ENCODE measurements around the gene IL16. TPM values are rescaled to one million over a fixed set of nuclear protein-coding genes. Genes with fewer than 3 reads are reported as not detected.

Gene IL16
- polyA plus RNA-seq, 1 experiment, result 0.01 TPM

DNA sequence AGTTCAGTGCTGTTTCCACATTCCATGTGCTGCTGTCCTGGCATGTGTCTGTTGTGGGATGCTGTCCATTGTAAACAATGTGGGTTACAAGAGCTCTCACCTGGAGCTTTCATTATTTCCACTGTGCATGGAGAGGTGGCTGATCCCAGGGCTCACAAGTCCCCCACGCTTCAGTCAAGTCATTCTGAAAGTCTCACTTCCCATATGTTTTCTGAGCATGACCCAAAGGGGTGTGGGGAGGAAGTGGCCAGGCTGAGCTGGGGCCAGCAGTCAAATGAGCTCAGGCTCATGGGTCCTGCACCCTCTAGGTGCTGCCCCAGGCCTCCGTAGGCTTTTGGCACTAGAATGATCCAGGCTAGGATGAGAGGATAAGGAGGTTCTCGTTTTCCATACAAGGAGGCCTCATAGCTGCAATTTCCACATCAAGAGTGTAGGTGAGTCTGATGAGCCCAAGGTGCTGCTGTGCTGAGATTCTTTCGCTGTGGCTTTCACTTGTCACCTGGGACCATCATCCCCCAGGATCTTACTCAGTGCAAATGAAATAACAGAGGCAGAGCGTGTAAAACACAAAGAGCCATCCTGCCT is 105.2 kb downstream of the IL16 start:
- TF ChIP-seq, protein P1, sequence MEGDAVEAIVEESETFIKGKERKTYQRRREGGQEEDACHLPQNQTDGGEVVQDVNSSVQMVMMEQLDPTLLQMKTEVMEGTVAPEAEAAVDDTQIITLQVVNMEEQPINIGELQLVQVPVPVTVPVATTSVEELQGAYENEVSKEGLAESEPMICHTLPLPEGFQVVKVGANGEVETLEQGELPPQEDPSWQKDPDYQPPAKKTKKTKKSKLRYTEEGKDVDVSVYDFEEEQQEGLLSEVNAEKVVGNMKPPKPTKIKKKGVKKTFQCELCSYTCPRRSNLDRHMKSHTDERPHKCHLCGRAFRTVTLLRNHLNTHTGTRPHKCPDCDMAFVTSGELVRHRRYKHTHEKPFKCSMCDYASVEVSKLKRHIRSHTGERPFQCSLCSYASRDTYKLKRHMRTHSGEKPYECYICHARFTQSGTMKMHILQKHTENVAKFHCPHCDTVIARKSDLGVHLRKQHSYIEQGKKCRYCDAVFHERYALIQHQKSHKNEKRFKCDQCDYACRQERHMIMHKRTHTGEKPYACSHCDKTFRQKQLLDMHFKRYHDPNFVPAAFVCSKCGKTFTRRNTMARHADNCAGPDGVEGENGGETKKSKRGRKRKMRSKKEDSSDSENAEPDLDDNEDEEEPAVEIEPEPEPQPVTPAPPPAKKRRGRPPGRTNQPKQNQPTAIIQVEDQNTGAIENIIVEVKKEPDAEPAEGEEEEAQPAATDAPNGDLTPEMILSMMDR (IDR thresholded peaks at IDR 0.05; ENCODE audit: insufficient read depth, low read depth, low read length), result no peak
- Histone ChIP-seq H3K27me3 (ENCODE audit: control insufficient read depth, insufficient read depth, low read length) (no peaks in the 10 kb centered on the region; the same call in none of the 2 replicates), H3K36me3 (ENCODE audit: control insufficient read depth, insufficient read depth, low read length) (no peaks in the 10 kb centered on the region), H3K4me3 (ENCODE audit: low read depth, low read length) (no peak overlapping the region)
- no peak for DNase-seq (ENCODE audit: low read depth)
- CTCF ChIA-PET, result interaction anchor here (0.6 to 1.3 kb wide), 5 partner anchors 14 to 99 kb away, joined by 3 to 6 read pairs (median 3); no protein-coding TSS in a partner anchor
- POLR2A ChIA-PET, result interaction anchor here (0.6 kb wide), 1 partner anchor 157 kb away, joined by 4 read pairs; no protein-coding TSS in a partner anchor

DNA sequence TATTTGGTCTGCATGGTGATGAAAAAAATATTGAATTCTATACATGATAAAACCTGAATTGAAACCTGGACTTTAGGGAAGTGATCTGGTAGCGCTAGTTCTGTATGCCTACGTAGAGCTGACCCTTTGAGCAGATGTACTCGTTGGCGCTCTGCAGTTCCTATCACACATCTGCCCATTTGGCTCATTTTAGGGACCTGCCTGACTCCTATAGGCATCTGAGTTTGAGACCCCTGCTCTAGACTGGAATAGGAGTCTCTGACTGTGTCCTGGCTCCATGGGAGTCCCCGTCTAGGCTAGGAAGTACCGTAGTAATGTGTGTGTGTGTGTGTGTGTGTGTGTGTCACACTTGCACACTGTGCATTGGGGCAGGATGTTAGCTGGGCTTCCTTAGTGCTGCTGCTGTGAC is 106.0 kb downstream of the IL16 start:
- TF ChIP-seq, protein P1 (IDR thresholded peaks at IDR 0.05; ENCODE audit: insufficient read depth, low read depth, low read length), result no peak
- no peak for DNase-seq (ENCODE audit: low read depth)
- Histone ChIP-seq H3K4me3 (ENCODE audit: low read depth, low read length) (no peak overlapping the region), H3K36me3 (ENCODE audit: control insufficient read depth, insufficient read depth, low read length) (no peaks in the 10 kb centered on the region), H3K27me3 (ENCODE audit: control insufficient read depth, insufficient read depth, low read length) (no peaks in the 10 kb centered on the region; the same call in none of the 2 replicates)
- ChIA-PET POLR2A (no interaction called here), CTCF (no interaction called here)

DNA sequence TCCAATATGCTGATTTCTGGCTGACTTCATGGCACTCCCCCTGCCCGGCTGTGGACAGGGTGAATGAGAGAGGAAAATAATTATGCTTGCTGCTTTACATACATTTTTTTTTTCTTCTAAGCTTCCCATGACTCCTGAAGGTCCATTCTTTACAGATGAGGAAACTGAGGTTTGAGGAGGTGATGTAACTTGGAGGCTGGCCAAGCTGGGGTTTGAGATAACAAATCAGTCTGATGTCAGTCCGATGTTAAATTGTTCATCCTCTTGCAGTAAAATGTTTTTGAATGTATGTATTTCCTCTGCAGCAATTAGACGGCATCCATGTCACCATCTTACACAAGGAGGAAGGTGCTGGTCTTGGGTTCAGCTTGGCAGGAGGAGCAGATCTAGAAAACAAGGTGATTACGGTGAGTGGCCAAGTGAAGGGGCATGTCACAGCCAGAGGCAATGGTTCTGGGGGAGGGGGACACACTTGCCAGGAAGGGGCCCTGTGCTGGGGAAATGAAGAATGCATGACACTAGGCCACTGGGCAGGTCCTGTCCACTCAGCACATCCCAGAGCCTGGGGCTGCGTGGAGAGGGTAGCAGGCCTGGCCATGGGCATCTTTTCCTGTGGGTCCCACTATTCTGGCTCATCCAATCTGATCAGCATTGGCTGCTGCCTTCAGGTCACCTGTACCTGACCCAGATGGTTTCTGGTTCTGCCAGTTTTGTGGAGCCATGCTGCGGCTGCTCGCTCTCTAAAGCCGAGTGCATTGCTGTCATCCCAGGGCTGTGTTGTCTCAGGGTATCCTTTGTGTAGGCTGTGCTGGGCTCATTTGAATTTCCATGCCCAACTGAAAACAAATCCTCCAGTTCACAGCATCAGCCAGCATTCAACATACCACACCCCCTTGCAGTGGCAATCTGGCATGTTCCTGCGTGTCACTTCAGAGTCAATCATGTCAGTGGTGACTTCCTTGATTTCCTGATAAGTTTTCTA is 106.9 kb downstream of the IL16 start:
- no peak overlapping the region for H3K4me3 ChIP-seq (ENCODE audit: low read depth, low read length)
- no peaks in the 10 kb centered on the region; the same call in none of the 2 replicates for H3K27me3 ChIP-seq (ENCODE audit: control insufficient read depth, insufficient read depth, low read length)
- H3K36me3 ChIP-seq (ENCODE audit: control insufficient read depth, insufficient read depth, low read length), result no peaks in the 10 kb centered on the region
- ChIA-PET CTCF (interaction anchor here (1.2 to 1.6 kb wide), 3 partner anchors 10 to 106 kb away, joined by 3 to 4 read pairs (median 3); no protein-coding TSS in a partner anchor), POLR2A (no interaction called here)
- DNase-seq (ENCODE audit: low read depth), result no peak
- TF ChIP-seq, protein P1 (IDR thresholded peaks at IDR 0.05; ENCODE audit: insufficient read depth, low read depth, low read length), result no peak

DNA sequence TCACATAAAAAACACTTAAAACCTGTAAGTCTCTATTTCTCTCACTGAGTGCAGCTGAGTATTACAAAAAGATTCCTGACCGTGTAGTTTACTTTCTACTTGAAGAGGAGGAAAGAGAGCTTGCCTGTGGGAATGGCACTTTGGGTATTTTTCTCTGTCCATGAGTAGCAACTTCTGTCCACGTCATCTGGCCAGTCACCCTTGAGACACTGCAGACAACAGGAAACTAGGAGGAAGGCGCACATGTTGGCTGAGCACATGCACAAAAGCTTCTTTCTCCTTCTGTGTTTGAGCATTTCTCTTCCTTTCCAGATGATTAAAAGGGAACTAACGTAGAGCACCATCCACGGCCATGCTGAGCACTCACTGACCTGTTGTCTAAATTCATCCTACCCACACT is 107.5 kb downstream of the IL16 start:
- H3K27me3 ChIP-seq (ENCODE audit: control insufficient read depth, insufficient read depth, low read length), result no peaks in the 10 kb centered on the region; the same call in none of the 2 replicates
- POLR2A ChIA-PET, result interaction anchor here (1.2 kb wide), 1 partner anchor 34 kb away, joined by 3 read pairs; no protein-coding TSS in a partner anchor
- H3K36me3 ChIP-seq (ENCODE audit: control insufficient read depth, insufficient read depth, low read length), result no peaks in the 10 kb centered on the region
- DNase-seq (ENCODE audit: low read depth), result no peak
- no peak overlapping the region for H3K4me3 ChIP-seq (ENCODE audit: low read depth, low read length)
- CTCF ChIA-PET, result interaction anchor here (1.2 to 1.6 kb wide), 3 partner anchors 11 to 106 kb away, joined by 3 to 4 read pairs (median 3); no protein-coding TSS in a partner anchor
- TF ChIP-seq, protein P1 (IDR thresholded peaks at IDR 0.05; ENCODE audit: insufficient read depth, low read depth, low read length), result no peak

DNA sequence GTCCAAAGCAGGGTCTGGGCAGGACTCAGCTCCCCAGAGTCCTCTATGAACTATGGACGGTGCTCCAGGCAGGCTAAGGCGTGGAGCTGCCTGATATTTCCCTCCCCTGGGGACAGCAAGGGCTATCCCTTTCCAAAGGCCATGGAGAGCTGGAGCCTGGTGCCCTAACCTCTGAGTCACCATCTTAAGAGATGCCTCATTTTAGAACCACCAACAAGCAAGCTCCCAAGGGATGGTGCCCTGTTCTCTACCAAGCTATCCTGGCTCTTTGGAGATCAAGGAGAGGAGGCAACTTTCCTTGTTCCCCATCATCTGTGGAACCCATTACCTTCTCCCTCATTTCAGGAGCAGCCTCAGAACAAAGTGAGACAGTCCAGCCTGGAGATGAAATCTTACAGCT is 111.6 kb downstream of the IL16 start:
- no peak for DNase-seq (ENCODE audit: low read depth)
- POLR2A ChIA-PET, result no interaction called here
- no peaks in the 10 kb centered on the region for H3K27me3 ChIP-seq (ENCODE audit: control insufficient read depth, insufficient read depth, low read length)
- H3K4me3 ChIP-seq (ENCODE audit: low read depth, low read length), result no peak overlapping the region
- TF ChIP-seq, protein P1 (IDR thresholded peaks at IDR 0.05; ENCODE audit: insufficient read depth, low read depth, low read length), result no peak
- H3K36me3 ChIP-seq (ENCODE audit: control insufficient read depth, insufficient read depth, low read length), result no peaks in the 10 kb centered on the region
- CTCF ChIA-PET, result interaction anchor here (0.7 to 1.9 kb wide), 6 partner anchors 19 to 1073 kb away, joined by 3 to 8 read pairs (median 4); no protein-coding TSS in a partner anchor
